Testis (tissue), 2 donors: ENCODE measurements around the gene DYNC1I2.

Experiments used
- POLR2A ChIP-seq: fragments of 450-650 bp; IDR thresholded peaks from one replicate; pipeline ENCODE4 v1.6.1; 2017; ENCODE audit warnings: antibody characterized with exemption, mild to moderate bottlenecking, moderate library complexity
- TF ChIP-seq, protein P1 (sequence below), 3 experiments: fragments of 450-650 bp in 2 of 3; fragments of 200-600 bp in 1 of 3; sonication (generic) in 1 of 3; IDR thresholded peaks; one replicate each; pipeline ENCODE4 v1.5.1; 2016 to 2019; ENCODE audit warnings: antibody characterized with exemption in 3 of 3, mild to moderate bottlenecking in 2 of 3, moderate library complexity in 1 of 3

DNA sequence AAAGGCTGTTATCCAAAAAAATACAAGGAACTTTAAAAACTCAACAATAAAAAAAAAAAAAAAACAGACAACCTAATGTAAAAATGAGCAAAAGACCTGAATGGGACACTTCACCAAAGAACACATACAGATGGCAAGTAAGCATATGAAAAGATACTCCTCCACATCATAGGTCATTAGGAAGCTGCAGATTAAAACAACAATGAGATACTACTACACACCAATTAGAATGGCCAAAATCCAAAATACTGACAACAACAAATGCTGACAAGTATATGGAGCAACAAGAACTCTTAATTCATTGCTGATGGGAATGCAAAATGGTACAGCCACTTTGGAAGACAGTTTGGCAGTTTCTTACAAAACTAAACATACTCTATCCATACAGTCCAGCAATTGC, 84.2 kb downstream of the DYNC1I2 start:
- TF ChIP-seq, protein P1, sequence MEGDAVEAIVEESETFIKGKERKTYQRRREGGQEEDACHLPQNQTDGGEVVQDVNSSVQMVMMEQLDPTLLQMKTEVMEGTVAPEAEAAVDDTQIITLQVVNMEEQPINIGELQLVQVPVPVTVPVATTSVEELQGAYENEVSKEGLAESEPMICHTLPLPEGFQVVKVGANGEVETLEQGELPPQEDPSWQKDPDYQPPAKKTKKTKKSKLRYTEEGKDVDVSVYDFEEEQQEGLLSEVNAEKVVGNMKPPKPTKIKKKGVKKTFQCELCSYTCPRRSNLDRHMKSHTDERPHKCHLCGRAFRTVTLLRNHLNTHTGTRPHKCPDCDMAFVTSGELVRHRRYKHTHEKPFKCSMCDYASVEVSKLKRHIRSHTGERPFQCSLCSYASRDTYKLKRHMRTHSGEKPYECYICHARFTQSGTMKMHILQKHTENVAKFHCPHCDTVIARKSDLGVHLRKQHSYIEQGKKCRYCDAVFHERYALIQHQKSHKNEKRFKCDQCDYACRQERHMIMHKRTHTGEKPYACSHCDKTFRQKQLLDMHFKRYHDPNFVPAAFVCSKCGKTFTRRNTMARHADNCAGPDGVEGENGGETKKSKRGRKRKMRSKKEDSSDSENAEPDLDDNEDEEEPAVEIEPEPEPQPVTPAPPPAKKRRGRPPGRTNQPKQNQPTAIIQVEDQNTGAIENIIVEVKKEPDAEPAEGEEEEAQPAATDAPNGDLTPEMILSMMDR (IDR thresholded peaks at IDR 0.05) = no peak
- TF ChIP-seq POLR2A = no peak
